Measurements from ENCODE around the gene CD300C. TPM values are rescaled to one million over a fixed set of nuclear protein-coding genes. Genes with fewer than 3 reads are reported as not detected.
"Not testable (repeated sequence)": the region's sequence is repeated elsewhere in the genome, so short reads cannot be mapped to it uniquely, and the experiment has no call there.

CD300C gene
- 1 to 10 TPM in 1 of 2 donors, under 1 TPM in 1; 0.37 to 1.2 TPM for total RNA-seq
- total RNA-seq, result 0 reads per million in 2 donors

DNA sequence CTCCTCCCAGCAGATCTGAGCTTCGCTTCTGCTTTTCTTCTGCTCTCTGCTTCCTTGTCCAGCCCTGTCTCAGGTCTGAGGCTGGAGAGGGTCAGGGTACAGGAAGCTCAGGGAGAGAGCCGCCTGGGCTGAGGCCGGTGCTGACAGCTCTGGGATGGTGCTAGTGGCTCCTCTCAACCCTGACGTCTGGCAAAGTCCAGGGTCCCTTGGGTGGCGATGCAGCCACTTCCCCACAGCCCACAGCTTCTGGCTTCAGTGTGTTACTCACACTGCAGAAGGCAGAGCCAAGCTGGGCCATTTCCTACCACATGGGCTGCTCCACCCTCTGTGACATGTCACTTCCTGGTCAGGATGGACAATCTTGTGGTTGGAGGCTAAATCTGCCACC is at the start of gene CD300C:
TSS of gene CD300C (minus strand) at position 273 of the 388 bp plus-strand sequence. CDS start 333 bp downstream, outside the sequence.
- ATAC-seq (peak; percentile 58), DNase-seq (no peak)
- no peaks in the 10 kb centered on the region for H3K9me3 ChIP-seq (ENCODE audit: control insufficient read depth, low read length, poor library complexity, severe bottlenecking)
- Mint-ChIP-seq H3K4me3 (no peak within 1 kb of the TSS), H3K36me3 (ENCODE audit: low read depth) (no peaks in the 10 kb centered on the region), H3K4me1 (peaks cover 12% of the 10 kb centered on the region), H3K27ac (no peak within 1 kb of the TSS), H3K27me3 (peaks cover 48% of the 10 kb centered on the region)

DNA sequence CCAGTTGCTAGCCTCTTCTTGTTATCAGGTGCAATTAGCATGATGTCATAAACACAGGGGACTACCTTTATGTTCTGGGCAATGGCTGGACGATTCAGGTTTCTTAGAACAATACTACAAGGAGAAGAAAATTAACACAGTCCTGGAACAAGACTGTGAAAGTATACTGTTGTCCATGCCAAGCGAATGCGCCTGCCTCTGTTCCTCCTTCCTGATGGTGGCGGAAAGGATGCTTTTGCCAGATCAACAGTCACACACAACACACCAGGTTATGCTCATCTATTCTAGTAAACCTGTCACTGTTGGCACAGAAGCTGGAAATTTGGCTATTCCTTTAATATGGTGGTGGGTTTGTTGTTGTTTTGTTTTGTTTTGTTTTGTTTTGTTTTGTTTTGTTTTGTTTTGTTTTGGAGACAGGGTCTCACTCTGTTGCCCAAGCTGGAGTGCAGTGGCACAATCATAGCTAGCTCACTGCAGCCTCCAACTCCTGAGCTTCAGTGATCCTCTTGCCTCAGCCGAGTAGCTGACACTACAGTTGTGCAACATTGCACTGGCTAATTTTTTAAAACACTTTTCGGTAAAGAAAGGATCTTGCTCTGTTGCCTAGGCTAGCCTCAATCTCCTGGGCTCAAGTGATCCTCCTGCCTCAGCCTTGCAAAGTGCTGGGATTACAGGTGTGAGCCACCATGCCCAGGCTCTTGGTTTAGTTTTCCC is 49.3 kb upstream of the CD300C start:
- no peak for ATAC-seq
- no peak overlapping the region for H3K27ac Mint-ChIP-seq
- H3K4me1 Mint-ChIP-seq, result peaks cover 16% of the 10 kb centered on the region
- no peak overlapping the region for H3K4me3 Mint-ChIP-seq
- no peaks in the 10 kb centered on the region for H3K9me3 ChIP-seq (ENCODE audit: control insufficient read depth, low read length, poor library complexity, severe bottlenecking)
- peaks cover 58% of the 10 kb centered on the region for H3K27me3 Mint-ChIP-seq
- peaks cover 3% of the 10 kb centered on the region for H3K36me3 Mint-ChIP-seq (ENCODE audit: low read depth)
- no peak for DNase-seq

- no peaks in the 10 kb centered on the region for H3K9me3 ChIP-seq (ENCODE audit: control insufficient read depth, low read length, poor library complexity, severe bottlenecking)
- no peak for DNase-seq
- Mint-ChIP-seq H3K4me1 (peaks cover 3% of the 10 kb centered on the region), H3K4me3 (no peak within 1 kb of the TSS), H3K27me3 (peaks cover 55% of the 10 kb centered on the region), H3K36me3 (ENCODE audit: low read depth) (peaks cover 3% of the 10 kb centered on the region), H3K27ac (no peak within 1 kb of the TSS)
- ATAC-seq, result no peak
Observed at GRCh38 chr17:74592087-74592990, 46.4 kb upstream of the CD300C start, which contains the start of gene CD300LD. Gene CD300LD, minus strand, starts transcription at chr17:74592283. Its CDS starts 81 bp downstream, at chr17:74592202.

DNA sequence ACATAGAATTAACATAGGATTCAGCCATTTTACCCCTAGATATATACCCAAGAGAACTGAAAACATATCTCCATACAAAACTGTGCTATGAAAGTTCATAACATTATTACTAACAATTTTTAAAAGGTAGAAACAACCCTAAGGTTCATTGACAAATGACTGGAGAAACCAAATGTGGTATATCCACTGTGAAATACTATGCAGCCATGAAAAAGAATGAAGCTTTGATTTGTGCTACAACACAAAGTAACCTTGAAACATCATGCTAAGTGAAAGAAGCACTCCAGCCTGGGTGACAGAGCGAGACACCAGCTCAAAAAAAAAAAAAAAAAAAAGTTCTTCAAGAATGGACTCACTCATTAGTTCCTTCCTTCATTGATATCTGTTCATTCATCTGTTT is 45.6 kb upstream of the CD300C start:
- DNase-seq, result no peak
- H3K9me3 ChIP-seq (ENCODE audit: control insufficient read depth, low read length, poor library complexity, severe bottlenecking), result no peaks in the 10 kb centered on the region
- Mint-ChIP-seq H3K27ac (no peak overlapping the region), H3K36me3 (ENCODE audit: low read depth) (peaks cover 3% of the 10 kb centered on the region), H3K4me1 (peaks cover 3% of the 10 kb centered on the region), H3K27me3 (peaks cover 50% of the 10 kb centered on the region), H3K4me3 (no peak overlapping the region)
- no peak for ATAC-seq

GRCh38 chr17:74585711-74586110 is 39.8 kb upstream of the CD300C start:
- no peak for ATAC-seq
- Mint-ChIP-seq H3K27me3 (peaks cover 36% of the 10 kb centered on the region), H3K4me1 (no peaks in the 10 kb centered on the region), H3K27ac (no peak overlapping the region), H3K36me3 (ENCODE audit: low read depth) (no peaks in the 10 kb centered on the region), H3K4me3 (no peak overlapping the region)
- no peaks in the 10 kb centered on the region for H3K9me3 ChIP-seq (ENCODE audit: control insufficient read depth, low read length, poor library complexity, severe bottlenecking)
- no peak for DNase-seq

DNA sequence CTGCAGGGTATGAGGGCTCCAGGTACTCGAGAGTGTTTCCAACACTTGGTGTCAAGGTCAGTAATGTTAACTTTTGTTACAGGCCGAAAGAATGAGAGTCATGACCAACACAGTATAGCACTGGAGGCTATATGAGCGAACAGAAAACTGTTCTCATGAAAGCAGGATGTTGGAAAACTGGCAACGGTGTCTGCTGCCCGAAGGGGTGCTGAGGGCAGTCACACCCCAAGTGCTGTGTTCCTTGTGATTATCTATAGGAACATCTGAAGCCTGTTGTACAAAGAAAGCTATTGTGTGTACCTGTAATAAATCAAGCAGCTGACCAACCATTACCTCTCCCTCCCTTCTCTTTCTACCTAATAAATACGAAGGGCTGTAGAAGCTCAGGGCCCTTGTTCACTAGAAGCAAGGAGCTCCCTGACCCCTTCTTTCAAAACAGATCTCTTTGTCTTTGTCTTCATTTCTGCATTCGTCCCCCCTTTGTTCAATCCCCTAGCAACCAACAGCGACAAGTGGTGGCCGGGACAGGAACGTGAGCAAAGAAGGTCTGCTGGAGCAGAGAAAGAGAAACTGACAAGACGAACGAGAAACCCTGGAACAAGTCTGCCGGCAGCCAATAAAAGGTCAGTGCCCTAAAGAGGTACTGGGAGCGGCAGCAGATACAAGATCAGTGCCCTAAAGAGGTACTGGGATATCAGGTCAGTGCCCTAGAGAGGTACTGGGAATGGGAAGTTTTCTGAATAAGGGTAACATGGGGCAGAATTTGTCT is 38.6 kb upstream of the CD300C start:
- Mint-ChIP-seq H3K27me3 (peaks cover 36% of the 10 kb centered on the region), H3K4me1 (peaks cover 2% of the 10 kb centered on the region), H3K27ac (no peak overlapping the region), H3K4me3 (no peak overlapping the region), H3K36me3 (ENCODE audit: low read depth) (no peaks in the 10 kb centered on the region)
- ATAC-seq (no peak), DNase-seq (no peak)
- no peaks in the 10 kb centered on the region for H3K9me3 ChIP-seq (ENCODE audit: control insufficient read depth, low read length, poor library complexity, severe bottlenecking)

DNA sequence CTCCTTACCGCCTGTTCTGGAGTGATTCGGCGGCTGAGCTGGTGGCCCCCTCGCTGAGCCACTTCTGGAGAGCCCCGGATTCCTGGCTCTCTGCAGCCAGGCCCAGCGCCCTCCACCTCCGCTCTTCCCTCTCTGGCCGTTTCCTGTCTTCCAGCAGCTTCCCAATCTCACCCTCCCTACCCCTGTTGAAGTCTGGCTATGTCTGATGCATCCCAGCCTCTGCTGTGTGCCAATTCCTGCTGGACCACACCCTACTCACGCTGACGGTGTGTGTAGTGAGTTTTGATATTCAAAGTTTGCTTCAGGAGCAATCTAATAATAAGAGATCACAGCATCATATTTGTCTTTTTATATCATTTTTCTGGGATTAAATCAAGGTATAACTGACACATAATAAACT is 36.7 kb upstream of the CD300C start:
- H3K9me3 ChIP-seq (ENCODE audit: control insufficient read depth, low read length, poor library complexity, severe bottlenecking), result no peaks in the 10 kb centered on the region
- ATAC-seq, result no peak
- DNase-seq, result no peak
- H3K27me3 Mint-ChIP-seq, result peaks cover 26% of the 10 kb centered on the region
- H3K36me3 Mint-ChIP-seq (ENCODE audit: low read depth), result no peaks in the 10 kb centered on the region
- H3K4me1 Mint-ChIP-seq, result peaks cover 2% of the 10 kb centered on the region
- H3K27ac Mint-ChIP-seq, result no peak overlapping the region
- no peak overlapping the region for H3K4me3 Mint-ChIP-seq

DNA sequence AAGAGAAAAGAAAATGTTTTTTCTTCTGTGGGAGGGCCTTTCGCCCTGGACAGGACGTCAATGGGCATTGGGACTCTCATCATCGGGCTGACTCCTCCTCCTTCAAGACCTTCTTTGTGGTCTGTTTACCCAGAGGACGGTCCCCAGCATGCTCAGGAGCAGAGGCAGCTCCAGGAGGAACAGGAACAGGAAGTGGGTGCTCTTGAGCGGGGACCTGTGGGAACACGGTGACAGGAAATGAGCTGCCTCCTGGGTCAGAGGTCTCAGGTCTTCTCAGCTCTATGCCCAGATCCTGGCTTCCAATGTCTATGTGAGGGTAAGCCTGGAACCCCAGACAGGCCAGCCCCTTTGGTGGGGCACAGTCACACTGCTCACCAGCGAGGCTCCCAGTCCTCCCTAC is 34.0 kb upstream of the CD300C start:
- no peak for DNase-seq
- Mint-ChIP-seq H3K4me1 (peaks cover 2% of the 10 kb centered on the region), H3K36me3 (ENCODE audit: low read depth) (no peaks in the 10 kb centered on the region), H3K27me3 (peaks cover 8% of the 10 kb centered on the region), H3K4me3 (no peak overlapping the region), H3K27ac (peak overlapping the region; percentile 41)
- no peak for ATAC-seq
- H3K9me3 ChIP-seq (ENCODE audit: control insufficient read depth, low read length, poor library complexity, severe bottlenecking), result no peaks in the 10 kb centered on the region

- peaks cover 12% of the 10 kb centered on the region for H3K27me3 Mint-ChIP-seq
- H3K36me3 Mint-ChIP-seq (ENCODE audit: low read depth), result no peaks in the 10 kb centered on the region
- H3K4me1 Mint-ChIP-seq, result peaks cover 2% of the 10 kb centered on the region
- ATAC-seq, result no peak
- H3K4me3 Mint-ChIP-seq, result no peak overlapping the region
- no peak overlapping the region for H3K27ac Mint-ChIP-seq
- no peaks in the 10 kb centered on the region for H3K9me3 ChIP-seq (ENCODE audit: control insufficient read depth, low read length, poor library complexity, severe bottlenecking)
- no peak for DNase-seq
Observed at GRCh38 chr17:74578979-74579378, 33.1 kb upstream of the CD300C start.

DNA sequence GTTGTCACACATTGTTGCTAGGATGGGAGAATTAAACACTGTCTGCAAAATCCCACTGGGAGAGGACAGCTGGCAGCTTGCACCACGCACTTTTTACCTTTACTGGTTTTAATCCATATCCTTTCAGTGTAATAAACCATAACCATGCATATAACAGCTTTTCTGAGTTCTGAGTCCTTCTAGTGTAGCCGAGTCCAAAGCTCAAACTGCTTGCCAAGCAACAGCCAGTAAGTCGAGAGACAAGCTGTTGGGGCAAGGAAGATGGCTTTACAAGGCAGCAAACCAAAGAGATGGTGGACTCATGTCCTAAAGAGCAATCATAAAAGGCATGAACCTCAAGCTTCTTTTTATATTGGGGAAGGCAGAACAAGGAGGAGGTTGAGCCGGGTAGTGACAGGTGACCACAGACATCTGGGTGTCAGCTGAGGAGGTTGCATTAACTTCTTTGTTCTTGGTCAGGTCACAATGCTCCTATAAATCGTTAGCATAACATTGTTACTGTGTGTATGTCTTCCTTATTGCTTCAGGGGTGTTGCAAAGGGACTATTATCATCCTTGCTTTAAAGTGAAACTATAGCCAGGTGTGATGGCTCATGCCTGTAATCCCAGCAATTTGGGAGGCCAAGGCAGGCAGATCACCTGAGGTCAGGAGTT is 28.7 kb upstream of the CD300C start:
- ATAC-seq (no peak), DNase-seq (no peak)
- peaks cover 27% of the 10 kb centered on the region for H3K27me3 Mint-ChIP-seq
- no peak overlapping the region for H3K27ac Mint-ChIP-seq
- H3K4me1 Mint-ChIP-seq, result no peaks in the 10 kb centered on the region
- no peak overlapping the region for H3K4me3 Mint-ChIP-seq
- H3K9me3 ChIP-seq (ENCODE audit: control insufficient read depth, low read length, poor library complexity, severe bottlenecking), result no peaks in the 10 kb centered on the region
- no peaks in the 10 kb centered on the region for H3K36me3 Mint-ChIP-seq (ENCODE audit: low read depth)

DNA sequence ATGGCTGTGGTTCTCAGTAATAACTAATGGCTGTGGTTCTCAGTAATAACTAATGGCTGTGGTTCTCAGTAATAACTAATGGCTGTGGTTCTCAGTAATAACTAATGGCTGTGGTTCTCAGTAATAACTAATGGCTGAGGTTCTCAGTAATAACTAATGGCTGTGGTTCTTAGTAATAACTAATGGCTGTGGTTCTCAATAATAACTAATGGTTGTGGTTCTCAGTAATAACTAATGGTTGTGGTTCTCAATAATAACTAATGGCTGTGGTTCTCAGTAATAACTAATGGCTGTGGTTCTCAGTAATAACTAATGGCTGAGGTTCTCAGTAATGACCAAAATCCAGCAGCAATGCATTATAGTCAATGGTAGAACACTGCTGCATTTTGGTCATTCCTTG is 27.7 kb upstream of the CD300C start:
- not testable (repeated sequence) for H3K4me3 Mint-ChIP-seq; DNase-seq; H3K9me3 ChIP-seq (ENCODE audit: control insufficient read depth, low read length, poor library complexity, severe bottlenecking); H3K36me3 Mint-ChIP-seq (ENCODE audit: low read depth); ATAC-seq; H3K4me1 Mint-ChIP-seq; H3K27ac Mint-ChIP-seq
- peaks cover 36% of the 10 kb centered on the region for H3K27me3 Mint-ChIP-seq

DNA sequence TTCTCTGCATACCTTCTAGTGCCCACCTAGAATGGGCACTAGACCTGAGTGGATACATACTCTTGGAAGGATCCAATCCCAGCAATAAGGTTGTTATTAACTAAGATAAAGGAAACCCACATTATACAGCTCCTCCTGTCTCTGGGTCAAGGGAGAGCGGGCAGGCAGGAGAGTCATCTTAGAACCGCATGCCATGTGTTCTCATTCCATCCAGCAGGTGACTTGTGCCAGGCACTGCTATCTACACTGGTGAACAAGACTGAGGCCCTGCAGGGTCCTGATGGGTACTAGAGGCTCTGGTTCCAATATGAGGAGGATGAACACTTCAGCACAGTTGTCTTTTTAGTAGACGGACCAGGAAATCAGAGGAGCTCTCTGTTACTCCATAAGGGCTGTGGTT is 27.3 kb upstream of the CD300C start:
- H3K27ac Mint-ChIP-seq, result no peak overlapping the region
- DNase-seq, result no peak
- peaks cover 7% of the 10 kb centered on the region for H3K4me1 Mint-ChIP-seq
- no peak overlapping the region for H3K4me3 Mint-ChIP-seq
- H3K36me3 Mint-ChIP-seq (ENCODE audit: low read depth), result peaks cover 6% of the 10 kb centered on the region
- no peak for ATAC-seq
- H3K9me3 ChIP-seq (ENCODE audit: control insufficient read depth, low read length, poor library complexity, severe bottlenecking), result no peaks in the 10 kb centered on the region
- peaks cover 41% of the 10 kb centered on the region for H3K27me3 Mint-ChIP-seq

Data from T-helper 17 cell (primary cell).